C4-2B (cell line): ENCODE results near the gene ANXA1.

Experiments
- CTCF ChIP-seq: fragments of 450-650 bp; conservative IDR thresholded peaks from 2 replicates; pipeline ENCODE4 v1.5.1; 2017; ENCODE audit warnings: mild to moderate bottlenecking
- ZFX ChIP-seq: fragments of 450-650 bp; IDR thresholded peaks from 2 replicates; pipeline ENCODE4 v1.6.1; 2017

GRCh38 chr9:73178044-73178443, 26.4 kb downstream of the ANXA1 start:
- TF ChIP-seq CTCF (no peak), ZFX (no peak)
